ENCODE results near the gene IGSF21.

Gene IGSF21

DNA sequence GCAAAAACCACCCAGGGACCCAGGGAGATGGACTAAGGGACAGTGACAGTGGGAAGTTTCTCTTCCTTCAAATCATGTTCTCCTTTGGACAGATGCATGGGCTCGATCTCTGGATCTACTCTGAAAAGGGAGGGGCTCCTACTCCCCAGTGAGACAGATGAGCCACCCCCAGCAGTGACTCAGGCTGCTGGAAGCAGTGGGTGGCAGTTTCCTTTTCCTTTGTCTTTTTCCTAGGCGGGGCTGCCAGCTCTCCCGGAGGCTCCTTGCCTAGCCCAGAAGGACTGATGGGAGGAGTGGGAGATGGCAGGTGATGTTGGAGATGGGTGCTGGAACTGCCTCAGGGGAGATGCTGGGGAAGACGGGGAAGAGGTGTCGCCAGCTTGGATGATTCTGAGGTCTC, 41.0 kb upstream of the IGSF21 start:
- TF ChIP-seq, protein P1, sequence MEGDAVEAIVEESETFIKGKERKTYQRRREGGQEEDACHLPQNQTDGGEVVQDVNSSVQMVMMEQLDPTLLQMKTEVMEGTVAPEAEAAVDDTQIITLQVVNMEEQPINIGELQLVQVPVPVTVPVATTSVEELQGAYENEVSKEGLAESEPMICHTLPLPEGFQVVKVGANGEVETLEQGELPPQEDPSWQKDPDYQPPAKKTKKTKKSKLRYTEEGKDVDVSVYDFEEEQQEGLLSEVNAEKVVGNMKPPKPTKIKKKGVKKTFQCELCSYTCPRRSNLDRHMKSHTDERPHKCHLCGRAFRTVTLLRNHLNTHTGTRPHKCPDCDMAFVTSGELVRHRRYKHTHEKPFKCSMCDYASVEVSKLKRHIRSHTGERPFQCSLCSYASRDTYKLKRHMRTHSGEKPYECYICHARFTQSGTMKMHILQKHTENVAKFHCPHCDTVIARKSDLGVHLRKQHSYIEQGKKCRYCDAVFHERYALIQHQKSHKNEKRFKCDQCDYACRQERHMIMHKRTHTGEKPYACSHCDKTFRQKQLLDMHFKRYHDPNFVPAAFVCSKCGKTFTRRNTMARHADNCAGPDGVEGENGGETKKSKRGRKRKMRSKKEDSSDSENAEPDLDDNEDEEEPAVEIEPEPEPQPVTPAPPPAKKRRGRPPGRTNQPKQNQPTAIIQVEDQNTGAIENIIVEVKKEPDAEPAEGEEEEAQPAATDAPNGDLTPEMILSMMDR (IDR thresholded peaks at IDR 0.05; ENCODE audit: insufficient read depth, low read depth, low read length, missing control alignments), result no peak
- no peak overlapping the region for H3K4me3 ChIP-seq (ENCODE audit: low read depth, low read length)
- no peak for DNase-seq (ENCODE audit: low read depth)

DNA sequence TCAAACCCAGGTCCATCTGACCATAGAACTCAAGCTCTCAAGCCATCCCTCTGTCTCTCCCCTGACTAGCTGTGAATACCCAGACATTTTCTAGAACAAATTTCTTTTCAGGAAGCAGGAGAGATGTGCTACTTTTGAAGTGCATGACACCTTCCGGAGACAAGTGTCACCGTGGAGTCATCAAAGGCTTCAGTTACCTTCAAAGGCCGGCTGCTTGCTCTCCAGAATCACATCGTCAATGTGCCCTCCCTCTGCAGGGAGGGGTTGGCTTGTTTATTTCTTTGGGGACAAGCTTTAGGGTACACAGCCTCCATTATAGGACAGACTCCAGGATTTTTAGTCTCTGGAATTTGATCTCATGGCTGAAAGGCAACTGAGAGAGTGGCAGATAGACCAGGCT, 37.7 kb upstream of the IGSF21 start:
- H3K4me3 ChIP-seq (ENCODE audit: low read depth, low read length), result no peak overlapping the region
- TF ChIP-seq, protein P1 (IDR thresholded peaks at IDR 0.05; ENCODE audit: insufficient read depth, low read depth, low read length, missing control alignments), result no peak
- DNase-seq (ENCODE audit: low read depth), result no peak

DNA sequence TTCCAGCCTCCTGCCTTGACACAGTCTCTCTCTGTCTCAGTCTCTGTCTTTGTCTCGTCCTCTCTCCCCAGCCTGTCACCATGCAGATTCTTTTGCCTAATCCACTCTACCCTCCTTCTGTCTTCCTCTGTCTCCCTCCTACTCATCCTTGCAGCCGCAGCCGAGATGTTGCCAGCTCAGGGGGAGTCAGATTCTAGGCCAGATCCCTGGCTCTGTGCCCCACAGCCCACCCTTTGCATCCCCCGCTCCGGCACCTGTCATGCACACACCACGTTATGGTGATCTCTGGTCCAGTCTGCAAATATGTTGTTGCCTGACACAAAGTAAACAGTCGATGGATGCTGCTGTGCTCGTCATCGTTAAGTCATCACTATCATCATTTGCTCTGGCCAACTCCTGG, 35.5 kb upstream of the IGSF21 start:
- no peak overlapping the region for H3K4me3 ChIP-seq (ENCODE audit: low read depth, low read length)
- TF ChIP-seq, protein P1 (IDR thresholded peaks at IDR 0.05; ENCODE audit: insufficient read depth, low read depth, low read length, missing control alignments), result no peak
- DNase-seq (ENCODE audit: low read depth), result no peak

DNA sequence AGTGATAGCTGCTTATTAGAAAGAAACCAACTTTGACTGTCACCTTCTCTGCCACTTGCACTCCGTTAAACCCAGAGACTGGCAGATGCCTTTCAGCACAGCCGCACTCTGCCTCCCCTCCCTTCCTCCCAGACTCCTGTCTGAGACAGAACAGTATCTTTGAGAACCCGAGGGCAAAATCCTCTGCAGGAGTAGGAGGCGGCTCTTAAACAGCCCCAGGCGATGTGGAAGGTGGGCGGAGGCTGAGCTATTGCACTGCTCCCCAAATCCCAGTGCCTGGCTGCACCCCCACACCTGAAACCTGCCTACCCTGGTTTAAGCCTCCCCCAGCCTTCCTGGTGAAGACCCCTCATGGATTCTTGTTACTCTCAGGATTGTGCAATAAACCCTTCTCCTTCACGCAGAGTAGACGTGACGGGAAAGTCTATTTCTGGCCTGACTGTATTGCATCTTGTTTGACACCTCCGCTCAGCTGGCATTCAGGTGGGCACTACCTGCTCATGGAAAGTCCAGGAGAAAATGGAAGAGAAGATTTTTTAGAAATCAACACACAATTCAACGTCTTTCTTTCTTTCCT, 34.4 kb upstream of the IGSF21 start:
- TF ChIP-seq, protein P1 (IDR thresholded peaks at IDR 0.05; ENCODE audit: insufficient read depth, low read depth, low read length, missing control alignments), result no peak
- no peak overlapping the region for H3K4me3 ChIP-seq (ENCODE audit: low read depth, low read length)
- DNase-seq (ENCODE audit: low read depth), result no peak

DNA sequence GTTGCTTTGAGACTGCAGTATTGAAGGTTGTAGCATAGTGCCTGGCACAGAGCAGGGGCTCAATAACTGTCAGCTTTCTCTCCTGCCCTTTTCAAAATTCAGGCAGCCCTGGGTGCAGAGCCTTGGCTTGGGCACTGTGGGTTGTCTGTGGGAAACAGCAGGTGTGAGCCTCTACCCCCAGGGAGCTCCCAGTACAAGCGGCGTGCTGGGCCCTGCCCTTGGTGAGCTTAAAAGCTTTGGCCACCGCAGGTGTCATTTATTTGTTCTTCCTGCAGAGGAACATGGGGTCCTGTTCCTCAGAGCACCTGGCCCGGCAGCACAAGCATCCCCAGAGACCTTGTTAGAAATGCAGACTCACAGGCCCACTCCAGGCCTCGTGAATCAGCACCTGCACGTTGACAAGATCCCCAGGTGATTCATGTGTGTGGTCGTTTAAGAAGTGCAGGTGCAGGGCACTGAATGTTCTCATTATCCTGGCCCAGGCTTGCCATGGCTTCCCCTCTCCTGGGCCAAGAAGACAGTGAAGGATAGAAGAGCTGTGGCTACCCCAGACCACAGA, 29.9 kb upstream of the IGSF21 start:
- TF ChIP-seq, protein P1 (IDR thresholded peaks at IDR 0.05; ENCODE audit: insufficient read depth, low read depth, low read length, missing control alignments), result no peak
- no peak for DNase-seq (ENCODE audit: low read depth)

DNA sequence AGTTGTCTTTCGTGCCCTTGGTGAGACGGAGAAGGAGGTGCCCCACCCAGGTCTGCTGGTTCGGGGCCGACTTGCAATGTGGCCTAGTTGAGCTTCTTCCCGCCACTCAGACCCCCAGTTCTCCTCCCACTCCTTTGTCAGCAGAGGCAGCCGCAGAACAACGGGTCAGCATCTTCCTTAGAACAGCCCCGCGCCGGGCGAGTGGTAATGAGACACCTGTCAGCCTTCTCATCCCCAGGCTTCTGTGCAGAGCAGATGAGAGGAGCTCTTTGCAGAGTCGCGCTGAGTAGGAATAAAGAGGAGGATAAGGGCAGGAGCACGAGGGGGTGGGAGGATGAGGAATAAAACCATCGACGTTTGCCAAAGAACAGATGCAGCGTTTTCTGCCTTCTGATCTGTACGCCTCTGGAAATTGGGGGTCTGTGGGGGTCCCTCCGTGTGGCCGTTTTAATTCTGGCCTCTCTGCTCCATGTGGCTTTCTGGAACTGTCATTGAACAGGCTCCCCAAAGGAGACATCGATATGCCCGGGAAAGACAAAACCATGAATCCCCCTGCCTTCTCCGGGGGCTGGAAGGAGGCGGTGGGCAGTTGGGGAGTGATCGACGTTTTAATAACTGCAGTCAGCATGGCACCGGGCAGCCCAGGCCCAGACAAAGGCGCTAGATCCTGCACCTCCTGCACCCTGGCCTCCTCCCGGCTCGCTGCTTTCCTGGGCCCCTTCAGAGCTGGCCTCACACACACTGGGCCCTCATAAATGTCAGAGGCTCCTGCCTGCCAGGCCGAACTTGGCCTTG, 27.5 kb upstream of the IGSF21 start:
- DNase-seq (ENCODE audit: low read depth), result no peak
- H3K4me3 ChIP-seq (ENCODE audit: low read depth, low read length), result no peak overlapping the region
- TF ChIP-seq, protein P1 (IDR thresholded peaks at IDR 0.05; ENCODE audit: insufficient read depth, low read depth, low read length, missing control alignments), result no peak

More for the DNA sequence above, 29.9 kb upstream of the IGSF21 start:
- H3K4me3 ChIP-seq (ENCODE audit: low read depth, low read length), result no peak overlapping the region

All from GM12865 (cell line).